Fibroblast of gingiva (primary cell): Measurements from ENCODE around the gene CDC42BPG.

ENCODE experiments used
- DNase-seq: peaks from one replicate; pipeline ENCODE4 v3.0.0-alpha.2; 2011; ENCODE audit warnings: low read depth

Gene CDC42BPG

GRCh38 chr11:64805481-64805880, 39.0 kb downstream of the CDC42BPG start:
- no peak for DNase-seq

- DNase-seq: no peak
Measured at GRCh38 chr11:64804346-64805210, 39.9 kb downstream of the CDC42BPG start.

GRCh38 chr11:64803846-64804345, 40.6 kb downstream of the CDC42BPG start:
- no peak for DNase-seq

GRCh38 chr11:64803158-64803845, 41.2 kb downstream of the CDC42BPG start, which contains the start of gene MAP4K2:
Gene MAP4K2, minus strand, starts transcription at chr11:64803214. Its CDS starts 65 bp downstream, at chr11:64803149.
- DNase-seq: peak; percentile 81

GRCh38 chr11:64802370-64803157, 41.9 kb downstream of the CDC42BPG start:
- DNase-seq: no peak

GRCh38 chr11:64801561-64802369, 42.7 kb downstream of the CDC42BPG start:
- no peak for DNase-seq

- no peak for DNase-seq
Measured at GRCh38 chr11:64801158-64801464, 43.3 kb downstream of the CDC42BPG start.

GRCh38 chr11:64800303-64801157, 43.9 kb downstream of the CDC42BPG start:
- DNase-seq: no peak

GRCh38 chr11:64799623-64800302, 44.7 kb downstream of the CDC42BPG start:
- no peak for DNase-seq

GRCh38 chr11:64799256-64799622, 45.2 kb downstream of the CDC42BPG start:
- DNase-seq: no peak

- no peak for DNase-seq
Measured at GRCh38 chr11:64796757-64797541, 47.5 kb downstream of the CDC42BPG start.

GRCh38 chr11:64796047-64796756, 48.3 kb downstream of the CDC42BPG start:
- DNase-seq: no peak

- DNase-seq: no peak
Measured at GRCh38 chr11:64794526-64794925, 49.9 kb downstream of the CDC42BPG start.

- DNase-seq: no peak
Measured at GRCh38 chr11:64793271-64794160, 50.9 kb downstream of the CDC42BPG start.

GRCh38 chr11:64792482-64792881, 52.0 kb downstream of the CDC42BPG start:
- DNase-seq: no peak

GRCh38 chr11:64791781-64792291, 52.6 kb downstream of the CDC42BPG start:
- DNase-seq: no peak
